Loucy (cell line): ENCODE measurements around the gene WWOX.

Experiments
- H2AFZ ChIP-seq: fragments of 200-600 bp; sonication (generic); 2 replicates; pipeline ENCODE4 v1.6.0; 2016; ENCODE audit warnings: antibody characterized with exemption, mild to moderate bottlenecking, low read length, moderate library complexity
- H3F3A ChIP-seq: fragments of 200-600 bp; 2 replicates; pipeline ENCODE4 v1.6.0; 2016; ENCODE audit warnings: antibody characterized with exemption, low read depth, mild to moderate bottlenecking
- H3K27me3 ChIP-seq: fragments of 200-600 bp; sonication (generic); 2 replicates; pipeline ENCODE4 v1.6.1; 2014; ENCODE audit warnings: low read length, mild to moderate bottlenecking; ENCODE audit not compliant: insufficient read depth, poor library complexity, severe bottlenecking
- H3K36me3 ChIP-seq: fragments of 200-600 bp; sonication (generic); 2 replicates; pipeline ENCODE4 v1.6.1; 2016; ENCODE audit warnings: low read length; ENCODE audit not compliant: insufficient read depth
- H3K4me1 ChIP-seq: fragments of 200-600 bp; sonication (generic); 2 replicates; pipeline ENCODE4 v1.5.1; 2014; ENCODE audit warnings: low read length, mild to moderate bottlenecking; ENCODE audit not compliant: insufficient read depth, poor library complexity, severe bottlenecking
- H3K4me2 ChIP-seq: fragments of 200-600 bp; sonication (generic); 2 replicates; pipeline ENCODE4 v1.6.0; 2014; ENCODE audit warnings: antibody characterized with exemption, low read length, low read depth, mild to moderate bottlenecking; ENCODE audit not compliant: poor library complexity, severe bottlenecking
- H3K4me3 ChIP-seq: fragments of 200-600 bp; sonication (generic); 2 replicates; pipeline ENCODE4 v1.5.1; 2014; ENCODE audit warnings: low read length, mild to moderate bottlenecking, mixed read lengths; ENCODE audit not compliant: poor library complexity, severe bottlenecking
- H3K79me2 ChIP-seq: fragments of 200-600 bp; sonication (generic); 2 replicates; pipeline ENCODE4 v1.6.1; 2014; ENCODE audit warnings: low read length; ENCODE audit not compliant: insufficient read depth
- H3K9ac ChIP-seq: fragments of 200-600 bp; sonication (generic); 2 replicates; pipeline ENCODE4 v1.6.0; 2014; ENCODE audit warnings: mild to moderate bottlenecking, low read depth, low read length, moderate library complexity; ENCODE audit not compliant: poor library complexity, severe bottlenecking
- H3K9me2 ChIP-seq: fragments of 200-600 bp; sonication (generic); replicated peaks from 2 replicates; pipeline ENCODE4 v1.6.1; 2016; ENCODE audit warnings: low read depth, low read length, mixed read lengths
- H3K9me3 ChIP-seq: fragments of 200-600 bp; sonication (generic); 2 replicates; pipeline ENCODE4 v1.6.1; 2014; ENCODE audit warnings: mild to moderate bottlenecking, antibody characterized with exemption, low read length, low read depth; ENCODE audit not compliant: insufficient read depth
- H4K20me1 ChIP-seq: fragments of 200-600 bp; sonication (generic); 2 replicates; pipeline ENCODE4 v1.6.0; 2014; ENCODE audit warnings: antibody characterized with exemption, low read length, mild to moderate bottlenecking; ENCODE audit not compliant: insufficient read depth, poor library complexity, severe bottlenecking
- EZH2phosphoT487 ChIP-seq: fragments of 200-600 bp; IDR thresholded peaks from 2 replicates; pipeline ENCODE4 v1.6.1; 2018; ENCODE audit warnings: antibody characterized with exemption, mild to moderate bottlenecking, moderate library complexity, borderline replicate concordance
- TF ChIP-seq, protein P1 (sequence below): fragments of 200-600 bp; sonication (generic); conservative IDR thresholded peaks from 2 replicates; pipeline ENCODE4 v1.5.1; 2014; ENCODE audit warnings: mild to moderate bottlenecking, antibody characterized with exemption, low read length

WWOX gene

DNA sequence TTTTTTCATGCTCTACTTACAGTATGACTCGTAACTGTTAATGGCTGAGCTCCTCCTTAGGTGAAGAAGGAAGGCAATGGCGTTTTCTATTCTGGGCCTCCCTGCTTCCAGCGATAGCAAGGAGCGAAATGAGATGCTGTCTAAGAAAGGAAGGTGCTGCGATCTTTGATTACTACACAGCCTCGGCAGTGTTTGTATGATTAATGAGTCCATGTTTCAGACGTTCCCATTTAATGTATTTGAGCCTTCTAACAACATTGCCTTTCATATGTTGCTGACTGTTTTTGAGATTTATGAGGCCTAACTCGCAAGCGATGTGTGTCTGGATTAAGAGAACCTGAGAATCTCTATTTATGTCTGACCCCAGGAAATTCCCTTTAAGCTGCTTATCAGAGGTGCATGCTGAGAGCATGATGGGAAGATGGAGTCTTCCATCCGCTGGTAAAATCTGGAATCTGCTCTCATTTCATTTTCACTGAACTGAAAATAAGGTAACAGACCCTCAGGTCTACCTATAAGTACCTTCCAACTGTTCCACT is 403.4 kb downstream of the WWOX start:
- H2AFZ ChIP-seq, result no peak overlapping the region
- H3K36me3 ChIP-seq, result no peaks in the 10 kb centered on the region
- no peak overlapping the region for H3K4me2 ChIP-seq
- no peak overlapping the region for H3K4me3 ChIP-seq
- no peaks in the 10 kb centered on the region for H3K9me3 ChIP-seq
- peaks cover 18% of the 10 kb centered on the region for H3K4me1 ChIP-seq
- no peaks in the 10 kb centered on the region for H3K9me2 ChIP-seq
- H4K20me1 ChIP-seq, result no peaks in the 10 kb centered on the region
- no peaks in the 10 kb centered on the region for H3K27me3 ChIP-seq
- TF ChIP-seq EZH2phosphoT487, result no peak
- TF ChIP-seq, protein P1, sequence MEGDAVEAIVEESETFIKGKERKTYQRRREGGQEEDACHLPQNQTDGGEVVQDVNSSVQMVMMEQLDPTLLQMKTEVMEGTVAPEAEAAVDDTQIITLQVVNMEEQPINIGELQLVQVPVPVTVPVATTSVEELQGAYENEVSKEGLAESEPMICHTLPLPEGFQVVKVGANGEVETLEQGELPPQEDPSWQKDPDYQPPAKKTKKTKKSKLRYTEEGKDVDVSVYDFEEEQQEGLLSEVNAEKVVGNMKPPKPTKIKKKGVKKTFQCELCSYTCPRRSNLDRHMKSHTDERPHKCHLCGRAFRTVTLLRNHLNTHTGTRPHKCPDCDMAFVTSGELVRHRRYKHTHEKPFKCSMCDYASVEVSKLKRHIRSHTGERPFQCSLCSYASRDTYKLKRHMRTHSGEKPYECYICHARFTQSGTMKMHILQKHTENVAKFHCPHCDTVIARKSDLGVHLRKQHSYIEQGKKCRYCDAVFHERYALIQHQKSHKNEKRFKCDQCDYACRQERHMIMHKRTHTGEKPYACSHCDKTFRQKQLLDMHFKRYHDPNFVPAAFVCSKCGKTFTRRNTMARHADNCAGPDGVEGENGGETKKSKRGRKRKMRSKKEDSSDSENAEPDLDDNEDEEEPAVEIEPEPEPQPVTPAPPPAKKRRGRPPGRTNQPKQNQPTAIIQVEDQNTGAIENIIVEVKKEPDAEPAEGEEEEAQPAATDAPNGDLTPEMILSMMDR, result no peak
- H3K9ac ChIP-seq, result no peak overlapping the region
- H3K79me2 ChIP-seq, result no peaks in the 10 kb centered on the region
- H3F3A ChIP-seq, result no peaks in the 10 kb centered on the region

DNA sequence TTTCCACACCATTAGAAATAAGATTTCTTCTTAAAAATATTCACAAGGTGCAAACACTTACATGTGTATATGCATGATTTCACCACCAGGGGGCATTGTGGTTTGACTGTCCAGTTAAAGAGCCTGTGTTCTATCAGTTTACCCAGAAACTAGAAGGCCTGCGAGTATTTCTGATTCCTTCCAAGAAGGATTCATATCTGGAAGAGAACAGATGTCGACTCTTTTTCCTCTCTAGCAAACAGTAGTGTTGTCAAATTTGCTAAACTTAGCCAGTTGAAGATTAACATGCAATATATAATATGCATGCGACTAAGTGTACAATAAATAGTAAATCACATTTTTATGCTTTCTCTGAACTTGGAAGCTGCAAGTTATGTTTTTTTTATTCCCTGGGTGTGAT is 404.1 kb downstream of the WWOX start:
- no peaks in the 10 kb centered on the region for H3K36me3 ChIP-seq
- H4K20me1 ChIP-seq, result no peaks in the 10 kb centered on the region
- no peak overlapping the region for H3K4me2 ChIP-seq
- H2AFZ ChIP-seq, result no peak overlapping the region
- no peak overlapping the region for H3K4me3 ChIP-seq
- no peak overlapping the region for H3K9ac ChIP-seq
- H3K79me2 ChIP-seq, result no peaks in the 10 kb centered on the region
- H3F3A ChIP-seq, result no peaks in the 10 kb centered on the region
- H3K9me2 ChIP-seq, result no peaks in the 10 kb centered on the region
- no peaks in the 10 kb centered on the region for H3K9me3 ChIP-seq
- H3K27me3 ChIP-seq, result no peaks in the 10 kb centered on the region
- peaks cover 13% of the 10 kb centered on the region for H3K4me1 ChIP-seq
- TF ChIP-seq, protein P1, result peak; percentile 95
- TF ChIP-seq EZH2phosphoT487, result no peak

DNA sequence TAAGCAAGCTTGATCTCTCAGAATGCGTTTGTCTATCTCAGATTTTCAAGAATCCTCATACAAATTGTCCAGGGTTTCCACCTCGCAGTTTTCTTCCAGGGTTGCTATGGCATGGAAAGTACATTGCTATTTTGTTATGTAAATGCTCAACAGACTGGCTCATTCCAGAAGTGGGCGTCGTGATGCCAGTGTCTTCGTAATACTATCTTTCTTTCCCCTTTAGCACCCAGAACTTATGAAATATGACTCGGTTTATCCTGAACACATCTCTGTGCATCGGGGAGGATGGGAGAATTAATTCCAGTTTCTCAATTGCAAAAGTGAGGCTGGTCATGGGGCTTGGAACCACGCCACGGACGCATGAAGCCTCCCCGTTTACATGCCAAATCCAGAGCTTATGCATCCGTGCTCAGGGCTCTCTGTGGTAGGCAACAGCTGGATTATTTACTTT is 405.0 kb downstream of the WWOX start:
- no peak overlapping the region for H3K4me3 ChIP-seq
- H4K20me1 ChIP-seq, result no peaks in the 10 kb centered on the region
- H3K79me2 ChIP-seq, result no peaks in the 10 kb centered on the region
- no peak for TF ChIP-seq EZH2phosphoT487
- TF ChIP-seq, protein P1, result no peak
- H3F3A ChIP-seq, result no peaks in the 10 kb centered on the region
- H2AFZ ChIP-seq, result no peak overlapping the region
- no peak overlapping the region for H3K9ac ChIP-seq
- peaks cover 7% of the 10 kb centered on the region for H3K4me1 ChIP-seq
- no peak overlapping the region for H3K4me2 ChIP-seq
- H3K36me3 ChIP-seq, result no peaks in the 10 kb centered on the region
- no peaks in the 10 kb centered on the region for H3K9me3 ChIP-seq
- no peaks in the 10 kb centered on the region for H3K9me2 ChIP-seq
- no peaks in the 10 kb centered on the region for H3K27me3 ChIP-seq
